Epithelial cell of proximal tubule (primary cell): ENCODE data around the gene ACOT13. TPM values are rescaled to one million over a fixed set of nuclear protein-coding genes. Genes with fewer than 3 reads are reported as not detected.

Experiments
- DNase-seq: peaks from one replicate; pipeline ENCODE4 v3.0.0-alpha.2; 2011; ENCODE audit warnings: low read depth
- H3K4me3 ChIP-seq: 2 replicates; pipeline ENCODE4 v1.5.1; 2011; ENCODE audit warnings: low read depth, mild to moderate bottlenecking, low read length
- CTCF ChIP-seq: conservative IDR thresholded peaks from 2 replicates; pipeline ENCODE4 v1.5.1; 2012; ENCODE audit warnings: low read depth, mild to moderate bottlenecking, low read length
- total RNA-seq: library from RNA; depleted of rRNA; stranded (reverse); fragments of >200 nt; gene quantifications from 2 replicates; pipeline ENCODE4 v1.2.3, GENCODE V29; 2015

Gene ACOT13
- total RNA-seq, 1 donor from 2014 or later, result 8.5 TPM

GRCh38 chr6:24686408-24686807 lies 19.5 kb downstream of the ACOT13 start:
- no peak for TF ChIP-seq CTCF
- no peak overlapping the region for H3K4me3 ChIP-seq
- no peak for DNase-seq

GRCh38 chr6:24686946-24687345 lies 20.1 kb downstream of the ACOT13 start:
- no peak overlapping the region for H3K4me3 ChIP-seq
- no peak for TF ChIP-seq CTCF
- DNase-seq, result no peak

- no peak overlapping the region for H3K4me3 ChIP-seq
- no peak for TF ChIP-seq CTCF
- DNase-seq, result no peak
These were observed 23.1 kb downstream of the ACOT13 start for GRCh38 chr6:24689964-24690363.

GRCh38 chr6:24690593-24690992 lies 23.7 kb downstream of the ACOT13 start:
- H3K4me3 ChIP-seq, result no peak overlapping the region
- no peak for TF ChIP-seq CTCF
- DNase-seq, result no peak

GRCh38 chr6:24691550-24691949 lies 24.7 kb downstream of the ACOT13 start:
- DNase-seq, result no peak
- TF ChIP-seq CTCF, result no peak
- no peak overlapping the region for H3K4me3 ChIP-seq

GRCh38 chr6:24692003-24692402 lies 25.1 kb downstream of the ACOT13 start:
- no peak for DNase-seq
- H3K4me3 ChIP-seq, result no peak overlapping the region
- TF ChIP-seq CTCF, result no peak

GRCh38 chr6:24692415-24692814 lies 25.5 kb downstream of the ACOT13 start:
- TF ChIP-seq CTCF, result no peak
- DNase-seq, result no peak
- H3K4me3 ChIP-seq, result no peak overlapping the region
